ENCODE measurements around the gene ST6GALNAC4.

DNA sequence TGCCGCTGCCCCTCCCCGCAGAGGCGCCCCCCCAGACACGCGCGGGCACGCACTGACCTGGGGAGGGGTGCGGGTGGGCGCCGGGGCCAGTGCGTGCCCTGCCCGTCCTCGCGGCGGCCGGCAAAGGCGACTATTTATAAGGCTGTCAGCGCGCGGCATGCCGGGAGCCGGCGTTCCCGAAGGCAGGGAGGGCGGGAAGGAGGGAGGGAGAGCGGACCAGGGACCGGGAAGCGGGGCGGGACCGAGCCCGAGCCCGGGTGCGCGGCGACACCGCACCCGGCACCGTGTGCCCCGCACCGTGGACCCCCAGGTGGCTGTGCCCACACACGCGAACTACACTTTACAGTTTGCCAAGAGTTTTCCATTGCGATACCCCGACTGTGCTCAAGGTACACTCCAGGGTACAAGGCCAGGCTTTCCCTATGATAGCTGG is 39.3 kb downstream of the ST6GALNAC4 start, which contains the start of gene AK1:
- TF ChIP-seq, protein P1, sequence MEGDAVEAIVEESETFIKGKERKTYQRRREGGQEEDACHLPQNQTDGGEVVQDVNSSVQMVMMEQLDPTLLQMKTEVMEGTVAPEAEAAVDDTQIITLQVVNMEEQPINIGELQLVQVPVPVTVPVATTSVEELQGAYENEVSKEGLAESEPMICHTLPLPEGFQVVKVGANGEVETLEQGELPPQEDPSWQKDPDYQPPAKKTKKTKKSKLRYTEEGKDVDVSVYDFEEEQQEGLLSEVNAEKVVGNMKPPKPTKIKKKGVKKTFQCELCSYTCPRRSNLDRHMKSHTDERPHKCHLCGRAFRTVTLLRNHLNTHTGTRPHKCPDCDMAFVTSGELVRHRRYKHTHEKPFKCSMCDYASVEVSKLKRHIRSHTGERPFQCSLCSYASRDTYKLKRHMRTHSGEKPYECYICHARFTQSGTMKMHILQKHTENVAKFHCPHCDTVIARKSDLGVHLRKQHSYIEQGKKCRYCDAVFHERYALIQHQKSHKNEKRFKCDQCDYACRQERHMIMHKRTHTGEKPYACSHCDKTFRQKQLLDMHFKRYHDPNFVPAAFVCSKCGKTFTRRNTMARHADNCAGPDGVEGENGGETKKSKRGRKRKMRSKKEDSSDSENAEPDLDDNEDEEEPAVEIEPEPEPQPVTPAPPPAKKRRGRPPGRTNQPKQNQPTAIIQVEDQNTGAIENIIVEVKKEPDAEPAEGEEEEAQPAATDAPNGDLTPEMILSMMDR (optimal IDR thresholded peaks at IDR 0.05 in 1 of 3, IDR thresholded peaks at IDR 0.05 in 1 of 3, conservative IDR thresholded peaks at IDR 0.05 in 1 of 3; ENCODE audit: extremely low read depth in 1 of 3, insufficient read depth in 2 of 3, low read length in 3 of 3), result no peak
- no peak for TF ChIP-seq EZH2 (IDR thresholded peaks at IDR 0.05; ENCODE audit: low read length)
